ENCODE results near the gene ARCN1. TPM values are rescaled to one million over a fixed set of nuclear protein-coding genes. Genes with fewer than 3 reads are reported as not detected.

The ARCN1 gene
- total and polyA plus RNA-seq, 9 of the 15 experiments (the other 6 are each of a cell fraction or from before 2014, with no cell fraction given) = 30.0 to 224 (median 76.4) TPM

DNA sequence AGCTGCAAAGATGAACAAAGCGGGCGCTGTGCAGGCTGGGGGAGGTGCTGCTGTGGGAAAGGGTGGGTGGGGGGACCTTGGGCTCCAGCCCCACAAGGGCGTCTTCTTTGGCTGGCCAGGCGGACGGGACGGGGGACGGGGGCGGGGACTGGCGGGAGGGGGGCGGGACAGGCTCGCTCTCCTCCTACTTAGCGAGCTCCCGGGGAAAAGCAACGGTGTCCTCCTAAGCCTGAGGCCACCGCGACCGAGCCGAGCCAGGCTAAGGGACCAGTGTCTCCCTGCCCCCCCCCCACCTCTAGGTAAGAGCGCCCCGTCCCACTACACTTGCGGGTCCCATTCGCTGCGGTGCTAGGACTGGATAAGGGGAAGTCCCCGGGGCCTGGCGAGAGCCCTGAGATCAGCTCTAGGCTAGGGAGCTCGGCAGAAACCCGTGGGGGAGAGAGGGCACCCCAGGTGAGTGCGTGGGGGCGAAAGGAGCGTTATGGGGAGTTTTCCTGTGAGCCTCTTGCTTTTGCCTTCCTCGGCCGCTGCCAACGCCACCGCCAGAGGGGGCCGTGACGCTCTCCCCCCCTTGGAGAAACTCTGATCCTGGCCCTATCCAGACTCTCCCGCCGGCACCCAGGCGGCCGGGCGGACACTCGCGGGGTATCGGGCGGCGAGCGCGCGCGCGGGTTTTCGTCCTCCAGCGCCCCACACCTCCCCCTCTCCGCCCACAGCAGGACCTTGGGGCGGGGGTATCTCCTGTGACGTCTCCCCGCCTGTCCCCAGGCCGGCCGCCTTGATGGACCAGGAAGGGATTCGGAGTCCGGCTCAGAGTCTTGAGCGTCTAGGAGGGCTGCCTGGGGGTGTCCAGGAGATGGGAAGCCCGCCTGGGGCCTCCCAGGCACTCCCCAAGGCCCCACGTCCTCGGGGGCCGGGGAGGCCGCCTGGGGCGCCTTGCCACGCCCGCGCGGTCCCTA is 35.5 kb downstream of the ARCN1 start, which contains the start of gene PHLDB1 (continued):
- TF ChIP-seq, protein P1, sequence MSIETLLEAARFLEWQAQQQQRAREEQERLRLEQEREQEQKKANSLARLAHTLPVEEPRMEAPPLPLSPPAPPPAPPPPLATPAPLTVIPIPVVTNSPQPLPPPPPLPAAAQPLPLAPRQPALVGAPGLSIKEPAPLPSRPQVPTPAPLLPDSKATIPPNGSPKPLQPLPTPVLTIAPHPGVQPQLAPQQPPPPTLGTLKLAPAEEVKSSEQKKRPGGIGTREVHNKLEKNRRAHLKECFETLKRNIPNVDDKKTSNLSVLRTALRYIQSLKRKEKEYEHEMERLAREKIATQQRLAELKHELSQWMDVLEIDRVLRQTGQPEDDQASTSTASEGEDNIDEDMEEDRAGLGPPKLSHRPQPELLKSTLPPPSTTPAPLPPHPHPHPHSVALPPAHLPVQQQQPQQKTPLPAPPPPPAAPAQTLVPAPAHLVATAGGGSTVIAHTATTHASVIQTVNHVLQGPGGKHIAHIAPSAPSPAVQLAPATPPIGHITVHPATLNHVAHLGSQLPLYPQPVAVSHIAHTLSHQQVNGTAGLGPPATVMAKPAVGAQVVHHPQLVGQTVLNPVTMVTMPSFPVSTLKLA (conservative IDR thresholded peaks at IDR 0.05) = no peak; a peak in 1 of 4 replicates
- TF ChIP-seq, protein P2, sequence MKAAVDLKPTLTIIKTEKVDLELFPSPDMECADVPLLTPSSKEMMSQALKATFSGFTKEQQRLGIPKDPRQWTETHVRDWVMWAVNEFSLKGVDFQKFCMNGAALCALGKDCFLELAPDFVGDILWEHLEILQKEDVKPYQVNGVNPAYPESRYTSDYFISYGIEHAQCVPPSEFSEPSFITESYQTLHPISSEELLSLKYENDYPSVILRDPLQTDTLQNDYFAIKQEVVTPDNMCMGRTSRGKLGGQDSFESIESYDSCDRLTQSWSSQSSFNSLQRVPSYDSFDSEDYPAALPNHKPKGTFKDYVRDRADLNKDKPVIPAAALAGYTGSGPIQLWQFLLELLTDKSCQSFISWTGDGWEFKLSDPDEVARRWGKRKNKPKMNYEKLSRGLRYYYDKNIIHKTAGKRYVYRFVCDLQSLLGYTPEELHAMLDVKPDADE (conservative IDR thresholded peaks at IDR 0.05; ENCODE audit: control insufficient read depth, low read depth, low read length) = peak; percentile 18; the same call in 1 of the 2 replicates
- TF ChIP-seq ETV6 (IDR thresholded peaks at IDR 0.05; ENCODE audit: borderline replicate concordance in 1 of 2, low read depth in 2 of 2, low read length in 1 of 2) = no peak
- TF ChIP-seq ETV6 (CRISPR knock-in tag; IDR thresholded peaks at IDR 0.05; ENCODE audit: borderline replicate concordance) = no peak
- TF ChIP-seq ZZZ3 (IDR thresholded peaks at IDR 0.05) = no peak
- TF ChIP-seq, protein P3, sequence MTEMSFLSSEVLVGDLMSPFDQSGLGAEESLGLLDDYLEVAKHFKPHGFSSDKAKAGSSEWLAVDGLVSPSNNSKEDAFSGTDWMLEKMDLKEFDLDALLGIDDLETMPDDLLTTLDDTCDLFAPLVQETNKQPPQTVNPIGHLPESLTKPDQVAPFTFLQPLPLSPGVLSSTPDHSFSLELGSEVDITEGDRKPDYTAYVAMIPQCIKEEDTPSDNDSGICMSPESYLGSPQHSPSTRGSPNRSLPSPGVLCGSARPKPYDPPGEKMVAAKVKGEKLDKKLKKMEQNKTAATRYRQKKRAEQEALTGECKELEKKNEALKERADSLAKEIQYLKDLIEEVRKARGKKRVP (CRISPR knock-in tag; IDR thresholded peaks at IDR 0.05) = no peak
- no peak for TF ChIP-seq PURB (CRISPR knock-in tag; IDR thresholded peaks at IDR 0.05; ENCODE audit: low read depth)
- TF ChIP-seq PHTF2 (CRISPR knock-in tag; IDR thresholded peaks at IDR 0.05) = no peak
- TF ChIP-seq, protein P4, sequence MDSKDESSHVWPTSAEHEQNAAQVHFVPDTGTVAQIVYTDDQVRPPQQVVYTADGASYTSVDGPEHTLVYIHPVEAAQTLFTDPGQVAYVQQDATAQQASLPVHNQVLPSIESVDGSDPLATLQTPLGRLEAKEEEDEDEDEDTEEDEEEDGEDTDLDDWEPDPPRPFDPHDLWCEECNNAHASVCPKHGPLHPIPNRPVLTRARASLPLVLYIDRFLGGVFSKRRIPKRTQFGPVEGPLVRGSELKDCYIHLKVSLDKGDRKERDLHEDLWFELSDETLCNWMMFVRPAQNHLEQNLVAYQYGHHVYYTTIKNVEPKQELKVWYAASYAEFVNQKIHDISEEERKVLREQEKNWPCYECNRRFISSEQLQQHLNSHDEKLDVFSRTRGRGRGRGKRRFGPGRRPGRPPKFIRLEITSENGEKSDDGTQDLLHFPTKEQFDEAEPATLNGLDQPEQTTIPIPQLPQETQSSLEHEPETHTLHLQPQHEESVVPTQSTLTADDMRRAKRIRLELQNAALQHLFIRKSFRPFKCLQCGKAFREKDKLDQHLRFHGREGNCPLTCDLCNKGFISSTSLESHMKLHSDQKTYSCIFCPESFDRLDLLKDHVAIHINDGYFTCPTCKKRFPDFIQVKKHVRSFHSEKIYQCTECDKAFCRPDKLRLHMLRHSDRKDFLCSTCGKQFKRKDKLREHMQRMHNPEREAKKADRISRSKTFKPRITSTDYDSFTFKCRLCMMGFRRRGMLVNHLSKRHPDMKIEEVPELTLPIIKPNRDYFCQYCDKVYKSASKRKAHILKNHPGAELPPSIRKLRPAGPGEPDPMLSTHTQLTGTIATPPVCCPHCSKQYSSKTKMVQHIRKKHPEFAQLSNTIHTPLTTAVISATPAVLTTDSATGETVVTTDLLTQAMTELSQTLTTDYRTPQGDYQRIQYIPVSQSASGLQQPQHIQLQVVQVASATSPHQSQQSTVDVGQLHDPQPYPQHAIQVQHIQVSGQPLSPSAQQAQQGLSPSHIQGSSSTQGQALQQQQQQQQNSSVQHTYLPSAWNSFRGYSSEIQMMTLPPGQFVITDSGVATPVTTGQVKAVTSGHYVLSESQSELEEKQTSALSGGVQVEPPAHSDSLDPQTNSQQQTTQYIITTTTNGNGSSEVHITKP (IDR thresholded peaks at IDR 0.05; ENCODE audit: partially characterized antibody) = peak; percentile 60
- TF ChIP-seq ZNF324 (CRISPR knock-in tag; IDR thresholded peaks at IDR 0.05) = no peak
- TF ChIP-seq, protein P5, sequence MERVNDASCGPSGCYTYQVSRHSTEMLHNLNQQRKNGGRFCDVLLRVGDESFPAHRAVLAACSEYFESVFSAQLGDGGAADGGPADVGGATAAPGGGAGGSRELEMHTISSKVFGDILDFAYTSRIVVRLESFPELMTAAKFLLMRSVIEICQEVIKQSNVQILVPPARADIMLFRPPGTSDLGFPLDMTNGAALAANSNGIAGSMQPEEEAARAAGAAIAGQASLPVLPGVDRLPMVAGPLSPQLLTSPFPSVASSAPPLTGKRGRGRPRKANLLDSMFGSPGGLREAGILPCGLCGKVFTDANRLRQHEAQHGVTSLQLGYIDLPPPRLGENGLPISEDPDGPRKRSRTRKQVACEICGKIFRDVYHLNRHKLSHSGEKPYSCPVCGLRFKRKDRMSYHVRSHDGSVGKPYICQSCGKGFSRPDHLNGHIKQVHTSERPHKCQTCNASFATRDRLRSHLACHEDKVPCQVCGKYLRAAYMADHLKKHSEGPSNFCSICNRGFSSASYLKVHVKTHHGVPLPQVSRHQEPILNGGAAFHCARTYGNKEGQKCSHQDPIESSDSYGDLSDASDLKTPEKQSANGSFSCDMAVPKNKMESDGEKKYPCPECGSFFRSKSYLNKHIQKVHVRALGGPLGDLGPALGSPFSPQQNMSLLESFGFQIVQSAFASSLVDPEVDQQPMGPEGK (CRISPR knock-in tag; IDR thresholded peaks at IDR 0.05; ENCODE audit: borderline replicate concordance) = no peak
- TF ChIP-seq, protein P6, sequence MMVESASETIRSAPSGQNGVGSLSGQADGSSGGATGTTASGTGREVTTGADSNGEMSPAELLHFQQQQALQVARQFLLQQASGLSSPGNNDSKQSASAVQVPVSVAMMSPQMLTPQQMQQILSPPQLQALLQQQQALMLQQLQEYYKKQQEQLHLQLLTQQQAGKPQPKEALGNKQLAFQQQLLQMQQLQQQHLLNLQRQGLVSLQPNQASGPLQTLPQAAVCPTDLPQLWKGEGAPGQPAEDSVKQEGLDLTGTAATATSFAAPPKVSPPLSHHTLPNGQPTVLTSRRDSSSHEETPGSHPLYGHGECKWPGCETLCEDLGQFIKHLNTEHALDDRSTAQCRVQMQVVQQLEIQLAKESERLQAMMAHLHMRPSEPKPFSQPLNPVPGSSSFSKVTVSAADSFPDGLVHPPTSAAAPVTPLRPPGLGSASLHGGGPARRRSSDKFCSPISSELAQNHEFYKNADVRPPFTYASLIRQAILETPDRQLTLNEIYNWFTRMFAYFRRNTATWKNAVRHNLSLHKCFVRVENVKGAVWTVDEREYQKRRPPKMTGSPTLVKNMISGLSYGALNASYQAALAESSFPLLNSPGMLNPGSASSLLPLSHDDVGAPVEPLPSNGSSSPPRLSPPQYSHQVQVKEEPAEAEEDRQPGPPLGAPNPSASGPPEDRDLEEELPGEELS (CRISPR knock-in tag; IDR thresholded peaks at IDR 0.05; ENCODE audit: borderline replicate concordance) = no peak
- peak; percentile 47; the same call in 1 of the 2 replicates for TF ChIP-seq CTBP1 (IDR thresholded peaks at IDR 0.05; ENCODE audit: borderline replicate concordance)

Data from K562 (cell line).